D721Med (cell line): Measurements from ENCODE around the gene RTN4R.
"Not testable (repeated sequence)": the region's sequence is repeated elsewhere in the genome, so short reads cannot be mapped to it uniquely, and the experiment has no call there.

Experiments used
- DNase-seq: peaks from one replicate; pipeline ENCODE4 v3.0.0; 2011; ENCODE audit warnings: low spot score; ENCODE audit not compliant: insufficient read length
- FAIRE-seq: peaks from 2 replicates; lab custom pipeline; 2011; peaks lifted over from hg19 to GRCh38; lab: Jason Lieb, UNC
- CTCF ChIP-seq: IDR thresholded peaks from 2 replicates; pipeline ENCODE4 v1.5.1; 2012; ENCODE audit warnings: mild to moderate bottlenecking, control low read depth; ENCODE audit not compliant: insufficient read depth; ENCODE audit errors: missing control alignments

RTN4R gene

GRCh38 chr22:20275836-20276235, 7.7 kb upstream of the RTN4R start:
- no peak for TF ChIP-seq CTCF
- FAIRE-seq (no peak), DNase-seq (no peak)

- FAIRE-seq, DNase-seq: not testable (repeated sequence)
Observed at GRCh38 chr22:20275325-20275724, 7.2 kb upstream of the RTN4R start.

DNA sequence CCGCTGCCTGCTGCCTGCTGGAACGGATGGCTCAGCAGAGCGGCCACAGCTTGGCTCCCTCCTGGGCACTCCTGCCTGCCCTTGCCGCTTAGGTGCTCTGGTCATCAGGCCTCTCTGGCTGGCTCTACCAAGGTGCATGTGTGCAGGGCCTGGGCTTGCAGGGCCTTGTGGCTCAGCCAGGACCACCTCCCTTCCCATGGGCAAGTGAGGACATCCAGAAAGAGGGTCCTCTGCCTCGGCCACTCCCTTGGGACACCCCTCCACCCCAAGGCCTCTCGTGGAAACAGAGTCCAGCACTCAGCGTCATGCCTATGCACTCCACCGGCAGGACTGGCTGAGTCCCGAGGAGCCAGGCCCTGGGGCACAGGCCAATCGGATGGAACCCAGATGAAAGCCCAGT, 6.3 kb upstream of the RTN4R start:
- DNase-seq, FAIRE-seq: not testable (repeated sequence)

DNA sequence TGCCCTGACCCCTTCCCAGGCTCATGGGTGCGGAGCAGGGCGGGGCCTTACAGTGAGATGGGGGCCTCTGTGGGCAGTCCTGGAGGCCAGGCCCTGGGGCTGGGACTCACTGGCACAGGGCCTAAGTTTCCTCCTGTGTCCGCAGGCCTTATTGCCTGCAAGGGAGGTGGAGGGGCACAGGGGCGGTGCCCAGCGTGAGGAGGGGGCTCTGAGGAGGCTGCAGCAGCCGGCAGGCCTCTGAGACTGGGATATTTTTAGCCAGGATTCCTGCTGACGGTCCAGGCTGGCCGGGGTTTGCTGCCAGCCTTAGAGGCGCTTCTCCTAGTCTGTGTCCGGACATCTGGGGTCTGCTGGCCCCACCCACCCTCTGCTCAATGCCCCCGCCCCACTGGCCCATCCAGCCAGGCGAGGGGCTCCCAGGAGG, 5.7 kb upstream of the RTN4R start:
- no peak for TF ChIP-seq CTCF
- DNase-seq (no peak), FAIRE-seq (no peak)

DNA sequence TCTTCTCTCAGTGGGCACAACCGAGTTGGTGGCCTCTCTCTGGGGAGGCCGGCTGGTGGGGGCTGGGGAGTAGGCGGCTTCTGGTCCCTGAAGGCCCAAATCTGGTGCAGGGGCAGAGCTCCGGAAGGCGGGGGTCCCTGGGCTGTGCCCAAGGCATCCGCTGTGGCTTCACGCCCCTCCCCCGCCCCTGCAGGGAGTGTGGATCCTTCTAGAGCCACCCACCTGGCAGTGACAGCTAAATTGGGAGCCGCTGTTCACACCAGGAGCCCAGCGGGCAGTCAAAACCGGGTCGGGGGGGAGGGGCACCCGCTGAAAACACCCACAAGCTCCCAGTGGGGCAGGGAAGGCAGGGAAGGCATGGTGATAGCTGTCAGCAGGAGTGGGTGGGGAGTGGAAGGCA, 4.6 kb upstream of the RTN4R start:
- FAIRE-seq (no peak), DNase-seq (no peak)
- TF ChIP-seq CTCF: no peak

DNA sequence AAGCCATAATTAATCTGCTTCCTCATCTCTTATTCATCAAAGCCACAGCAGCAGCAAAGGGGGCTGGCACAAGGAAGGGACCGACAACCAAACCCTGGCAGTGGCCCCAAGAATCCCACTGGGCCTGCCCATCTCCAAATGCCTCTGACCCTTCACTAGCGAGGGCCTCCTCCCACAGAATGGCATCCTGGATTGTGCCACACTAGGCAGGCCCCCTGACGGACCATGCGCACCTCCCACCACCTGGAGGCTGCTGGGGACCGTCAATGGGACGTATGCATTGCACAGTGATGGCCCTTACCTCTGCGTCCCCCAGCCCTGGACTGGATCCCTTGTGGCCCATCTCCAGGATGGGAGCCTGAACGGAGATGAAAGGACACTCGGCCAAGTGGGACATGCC, 4.1 kb upstream of the RTN4R start:
- DNase-seq (no peak), FAIRE-seq (no peak)
- no peak for TF ChIP-seq CTCF

DNA sequence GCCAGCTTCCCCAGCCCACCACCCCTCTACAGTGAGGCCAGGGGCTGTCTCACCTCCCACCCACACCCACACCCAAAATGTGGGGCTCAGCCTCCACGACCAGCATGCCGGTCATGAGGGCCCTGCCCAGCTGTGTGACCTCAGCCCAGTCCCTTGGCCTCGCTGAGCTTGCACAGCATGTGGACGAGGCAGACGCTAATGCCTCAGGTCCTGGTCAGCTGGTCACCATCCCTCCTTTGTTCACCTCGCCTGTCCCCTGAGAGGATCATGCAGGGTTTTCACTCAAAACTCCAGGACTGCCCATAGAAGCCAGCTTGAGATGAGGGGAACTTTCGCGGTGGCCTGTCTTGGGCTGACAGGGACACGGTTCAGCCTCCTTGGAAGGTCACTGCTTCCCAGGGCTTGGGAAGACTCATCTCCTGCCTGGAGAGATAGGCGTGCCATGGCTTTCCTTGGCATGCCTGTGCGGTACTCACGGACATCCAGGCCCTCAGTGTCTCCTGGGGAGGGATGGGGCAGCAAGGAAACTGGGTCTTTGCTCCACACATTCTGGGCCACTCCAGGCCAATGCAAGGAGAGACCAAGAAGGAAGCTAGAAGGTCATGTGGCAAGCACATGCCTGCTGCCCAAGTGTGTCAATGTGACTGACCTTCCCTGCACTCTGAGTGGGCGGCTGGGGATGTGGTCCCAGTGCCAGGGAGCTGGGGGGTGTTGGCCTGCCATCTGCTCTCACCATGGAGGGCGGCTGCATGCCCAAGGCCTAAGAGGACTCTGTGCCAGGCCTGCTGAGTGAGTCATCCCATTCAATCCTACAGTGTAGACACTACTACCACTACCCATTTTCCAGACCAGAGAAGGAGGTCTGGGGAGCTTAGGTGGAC, 3.2 kb upstream of the RTN4R start:
- no peak for FAIRE-seq
- no peak for TF ChIP-seq CTCF
- no peak for DNase-seq

GRCh38 chr22:20270190-20271113, 2.3 kb upstream of the RTN4R start:
- not testable (repeated sequence) for DNase-seq, FAIRE-seq

GRCh38 chr22:20269673-20270072, 1.6 kb upstream of the RTN4R start:
- FAIRE-seq, DNase-seq: not testable (repeated sequence)

DNA sequence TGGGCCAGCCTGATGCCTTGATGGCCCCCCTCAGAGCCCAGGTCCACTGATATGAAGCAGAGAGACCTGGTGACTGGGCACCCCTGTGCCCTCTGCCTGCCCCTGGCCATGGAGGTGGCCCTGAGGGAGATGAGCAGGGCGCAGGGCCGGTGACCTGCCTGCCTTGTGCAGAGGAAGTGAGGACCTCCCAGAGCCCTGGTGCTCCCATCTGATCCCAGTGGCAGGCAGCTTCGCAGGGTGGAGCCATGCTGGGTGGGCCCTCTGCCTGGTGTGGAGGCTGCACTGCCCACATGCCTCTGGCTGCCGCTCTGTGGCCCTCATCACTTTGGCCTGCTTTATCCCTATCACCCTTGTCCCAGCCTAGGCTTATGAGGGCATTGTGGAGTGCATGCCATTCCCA, 1.1 kb upstream of the RTN4R start:
- not testable (repeated sequence) for FAIRE-seq, DNase-seq
